Measurements from ENCODE around the gene TLDC2. TPM values are rescaled to one million over a fixed set of nuclear protein-coding genes. Genes with fewer than 3 reads are reported as not detected.

Gene TLDC2
- polyA plus RNA-seq (2012; ENCODE audit: insufficient read depth, insufficient read length, low read depth) = not detected

GRCh38 chr20:36875702-36876472 is at the start of gene TLDC2:
Gene TLDC2 (plus strand): TSS chr20:36876138. CDS start chr20:36876175, 37 bp downstream.
- Histone ChIP-seq H3K27me3 (no peaks in the 10 kb centered on the region), H3K36me3 (no peaks in the 10 kb centered on the region), H3K4me1 (peaks cover 8% of the 10 kb centered on the region), H3K4me3 (ENCODE audit: low read depth, low read length) (no peak within 1 kb of the TSS), H3K9me3 (no peaks in the 10 kb centered on the region)
- no peak for TF ChIP-seq CTCF (IDR thresholded peaks at IDR 0.05; ENCODE audit: low read depth, low read length)
- DNase-seq = no peak

GRCh38 chr20:36826554-36827244 is 49.2 kb upstream of the TLDC2 start:
- no peak for TF ChIP-seq CTCF (IDR thresholded peaks at IDR 0.05; ENCODE audit: low read depth, low read length)
- H3K4me3 ChIP-seq (ENCODE audit: low read depth, low read length) = no peak overlapping the region
- no peaks in the 10 kb centered on the region for H3K27me3 ChIP-seq

GRCh38 chr20:36827541-36828279 is 48.2 kb upstream of the TLDC2 start:
- Histone ChIP-seq H3K36me3 (peaks cover 47% of the 10 kb centered on the region), H3K4me3 (ENCODE audit: low read depth, low read length) (no peak overlapping the region), H3K27me3 (no peaks in the 10 kb centered on the region), H3K4me1 (peaks cover 4% of the 10 kb centered on the region; the same call in 1 of the 2 replicates), H3K9me3 (no peaks in the 10 kb centered on the region)
- no peak for TF ChIP-seq CTCF (IDR thresholded peaks at IDR 0.05; ENCODE audit: low read depth, low read length)
- no peak for DNase-seq

More at GRCh38 chr20:36826554-36827244, 49.2 kb upstream of the TLDC2 start:
- peaks cover 4% of the 10 kb centered on the region; the same call in 1 of the 2 replicates for H3K4me1 ChIP-seq
- H3K9me3 ChIP-seq = no peaks in the 10 kb centered on the region
- H3K36me3 ChIP-seq = peaks cover 47% of the 10 kb centered on the region
- no peak for DNase-seq

- Histone ChIP-seq H3K27me3 (no peaks in the 10 kb centered on the region), H3K9me3 (no peaks in the 10 kb centered on the region), H3K4me1 (peaks cover 9% of the 10 kb centered on the region), H3K36me3 (peaks cover 40% of the 10 kb centered on the region), H3K4me3 (ENCODE audit: low read depth, low read length) (no peak overlapping the region)
- TF ChIP-seq CTCF (IDR thresholded peaks at IDR 0.05; ENCODE audit: low read depth, low read length) = peak; percentile 52
- no peak for DNase-seq
Measured at GRCh38 chr20:36830791-36831691, 44.9 kb upstream of the TLDC2 start.

GRCh38 chr20:36832791-36833190 is 43.1 kb upstream of the TLDC2 start:
- H3K27me3 ChIP-seq = no peaks in the 10 kb centered on the region
- no peaks in the 10 kb centered on the region for H3K9me3 ChIP-seq
- no peak for DNase-seq
- H3K4me1 ChIP-seq = peaks cover 9% of the 10 kb centered on the region
- no peak overlapping the region for H3K4me3 ChIP-seq (ENCODE audit: low read depth, low read length)
- no peak for TF ChIP-seq CTCF (IDR thresholded peaks at IDR 0.05; ENCODE audit: low read depth, low read length)
- peaks cover 41% of the 10 kb centered on the region for H3K36me3 ChIP-seq

Measured in BE2C (cell line).